ENCODE results near the gene P2RX6.

P2RX6 gene

GRCh38 chr22:21014726-21015465 lies at the start of gene P2RX6:
P2RX6 (plus strand) TSS chr22:21015165; CDS start chr22:21015175, 10 bp downstream.
- peak; percentile 56 for DNase-seq (ENCODE audit: low read depth, low spot score)

GRCh38 chr22:20965888-20966855 lies 48.8 kb upstream of the P2RX6 start:
- no peak for DNase-seq (ENCODE audit: low read depth, low spot score)

DNA sequence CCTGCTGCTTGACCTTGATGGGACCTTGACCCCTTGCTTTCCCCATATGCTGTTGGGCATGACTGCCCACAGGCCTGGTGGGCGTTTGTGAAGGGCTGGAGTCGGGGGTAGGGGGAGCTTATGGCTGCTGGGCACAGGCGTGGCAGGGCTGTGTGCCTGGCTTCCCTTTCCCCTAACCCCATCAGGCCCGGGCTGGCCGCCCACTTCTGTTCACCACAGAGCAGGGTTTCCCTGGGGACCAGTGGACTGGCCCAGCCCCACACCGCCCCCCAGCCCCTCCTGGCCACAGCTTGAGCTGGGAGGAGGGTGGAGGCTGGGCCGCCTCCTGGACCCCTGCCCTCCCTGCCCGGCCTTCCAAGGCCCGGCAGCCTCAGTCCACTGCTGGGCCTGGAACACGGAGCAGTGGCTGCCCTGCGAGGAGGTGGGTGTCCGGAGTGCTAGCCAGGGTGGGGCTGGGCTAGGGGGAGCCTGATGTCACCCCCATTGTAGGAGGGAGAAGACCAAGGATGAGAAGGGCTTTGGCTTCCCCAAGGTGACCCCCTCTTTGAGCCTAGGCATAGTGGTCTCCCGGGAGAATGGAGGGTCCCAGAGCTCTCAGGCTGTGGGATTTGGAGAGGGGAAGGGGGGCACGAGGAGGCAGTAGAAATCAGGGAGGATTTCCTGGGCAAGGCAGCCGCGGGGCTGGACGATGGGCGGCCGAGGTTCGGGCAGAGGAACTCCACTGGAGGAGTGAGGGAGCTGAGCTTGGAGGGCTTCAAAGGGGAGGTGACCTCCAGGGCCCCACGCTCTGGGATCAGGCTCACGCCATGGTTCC lies 47.9 kb upstream of the P2RX6 start, which contains the start of gene AIFM3:
Gene AIFM3, plus strand, starts transcription at position 373 of the 814 bp plus-strand sequence. CDS start 690 bp downstream, outside the sequence.
- no peak for DNase-seq (ENCODE audit: low read depth, low spot score)

GRCh38 chr22:20967697-20968211 lies 47.2 kb upstream of the P2RX6 start:
- no peak for DNase-seq (ENCODE audit: low read depth, low spot score)

DNA sequence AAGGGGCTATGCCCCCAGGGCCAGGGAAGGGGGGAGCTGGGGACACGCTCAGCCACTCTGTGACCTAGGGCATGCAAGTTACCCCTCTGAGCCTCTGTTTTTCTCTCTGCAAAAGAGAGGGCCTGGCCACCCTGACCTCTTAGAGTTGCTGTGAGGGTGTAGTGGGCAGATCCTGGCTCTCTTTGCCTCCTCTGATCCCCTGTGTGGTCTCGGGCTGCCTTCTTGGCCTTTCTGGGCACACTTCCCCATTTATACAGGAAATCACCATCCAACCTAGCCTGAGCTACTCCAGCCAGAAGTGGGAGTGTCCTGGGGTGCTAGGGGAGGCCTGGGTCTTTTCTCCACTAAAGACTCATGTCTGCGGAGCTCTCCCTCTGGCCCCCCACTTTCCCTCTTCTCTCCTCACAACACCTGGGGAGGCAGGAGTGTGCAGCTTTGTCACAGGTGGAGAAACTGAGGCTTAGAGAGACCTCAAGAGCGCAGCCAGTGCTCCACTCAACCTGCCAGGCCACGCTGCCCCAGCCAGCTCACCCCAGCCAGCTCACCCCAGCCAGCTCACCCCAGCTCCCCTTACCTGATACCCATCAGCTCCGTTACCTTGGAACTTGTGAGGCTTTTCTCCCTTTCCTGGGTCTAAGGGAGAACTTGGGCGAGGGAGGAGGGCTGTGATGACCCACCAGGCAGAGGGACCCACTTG lies 46.5 kb upstream of the P2RX6 start:
- DNase-seq (ENCODE audit: low read depth, low spot score): no peak

DNA sequence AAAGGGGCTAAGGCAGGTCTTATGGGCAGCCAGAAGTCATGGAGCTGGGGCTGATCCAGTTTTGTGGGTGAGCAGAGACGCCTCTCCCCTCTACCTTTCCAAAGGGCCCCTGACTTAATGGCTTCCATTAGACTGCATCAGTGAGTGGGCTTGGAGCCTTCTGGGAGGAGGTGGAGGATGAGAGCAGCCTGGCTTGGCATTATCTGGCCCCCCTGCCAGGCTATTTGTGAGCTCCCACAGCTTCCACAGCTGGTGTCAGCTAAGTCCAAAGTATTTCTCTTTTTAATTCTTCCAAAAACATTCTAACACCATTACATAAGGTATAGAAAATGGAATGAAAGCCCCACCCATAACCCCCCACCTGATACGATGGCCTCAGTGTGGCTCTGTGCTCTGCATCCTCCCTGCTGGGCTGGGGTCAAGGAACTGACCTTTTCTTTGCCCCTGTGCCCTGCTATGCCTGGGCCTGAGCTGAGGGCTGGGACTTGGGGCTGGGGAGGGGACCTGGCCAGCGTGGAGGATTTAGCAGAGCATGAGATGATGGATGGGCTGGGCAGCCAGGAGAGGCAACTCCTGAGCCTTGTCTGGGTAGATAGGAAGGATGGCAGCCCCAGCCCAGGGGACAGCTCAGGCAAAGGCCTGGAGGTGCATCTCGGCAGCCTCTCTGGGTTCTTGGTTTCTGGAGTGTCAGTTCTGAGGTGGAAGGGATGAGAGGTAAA lies 43.9 kb upstream of the P2RX6 start:
- DNase-seq (ENCODE audit: low read depth, low spot score): no peak

DNA sequence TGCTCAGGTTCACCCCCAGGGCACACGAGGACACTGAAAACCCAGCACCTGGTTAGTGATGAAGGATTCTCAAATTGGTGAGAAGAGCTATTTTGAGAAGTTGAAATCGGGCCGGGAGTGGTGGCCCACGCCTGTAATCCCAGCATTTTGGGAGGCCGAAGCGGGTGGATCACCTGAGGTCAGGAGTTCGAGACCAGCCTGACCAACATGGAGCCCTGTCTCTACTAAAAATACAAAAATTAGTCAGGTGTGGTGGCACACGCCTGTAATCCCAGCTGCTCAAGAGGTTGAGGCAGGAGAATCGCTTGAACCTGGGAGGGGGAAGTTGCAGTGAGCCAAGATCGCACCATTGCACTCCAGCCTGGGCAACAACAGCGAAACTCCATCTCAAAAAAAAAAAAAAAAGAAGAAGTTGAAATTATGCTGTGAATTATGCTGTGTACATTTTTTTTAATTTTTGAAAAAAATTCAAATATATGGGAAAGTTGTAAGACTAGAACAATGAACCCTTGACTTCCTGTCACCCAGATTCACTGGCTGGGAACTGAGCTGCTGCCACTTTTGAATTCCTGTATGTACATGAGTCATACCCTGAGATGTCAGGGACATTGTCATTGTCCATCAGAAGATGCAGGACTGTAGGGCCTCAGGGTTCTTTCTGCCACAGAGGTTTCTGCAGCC lies 42.8 kb upstream of the P2RX6 start:
- peak; percentile 15 for DNase-seq (ENCODE audit: low read depth, low spot score)

DNA sequence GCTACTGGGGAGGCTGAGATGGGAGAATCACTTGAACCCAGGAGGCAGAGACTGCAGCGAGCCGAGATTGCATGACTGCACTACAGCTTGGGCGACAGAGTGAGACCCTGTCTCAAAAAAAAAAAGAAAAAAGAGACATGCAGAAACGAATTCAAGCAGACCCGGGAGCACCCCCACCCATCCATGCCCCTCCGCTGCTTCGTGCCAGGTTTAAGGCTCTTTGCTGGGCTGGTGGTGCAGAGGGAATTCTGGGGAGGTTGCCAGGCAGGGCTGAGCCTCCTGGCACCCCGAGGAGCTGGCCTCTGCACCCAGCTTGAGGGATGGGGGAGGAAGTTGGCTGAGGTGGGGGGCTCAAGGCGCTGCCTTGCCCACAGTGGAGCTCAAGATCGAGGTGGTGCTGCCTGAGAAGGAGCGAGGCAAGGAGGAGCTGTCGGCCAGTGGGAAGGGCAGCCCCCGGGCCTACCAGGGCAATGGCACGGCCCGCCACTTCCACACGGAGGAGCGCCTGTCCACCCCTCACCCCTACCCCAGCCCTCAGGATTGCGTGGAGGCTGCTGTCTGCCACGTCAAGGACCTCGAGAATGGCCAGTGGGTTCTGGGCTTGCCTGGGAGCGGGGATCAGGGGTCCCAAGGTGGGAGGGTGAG lies 41.9 kb upstream of the P2RX6 start:
- DNase-seq (ENCODE audit: low read depth, low spot score): no peak

GRCh38 chr22:20973634-20974286 lies 41.2 kb upstream of the P2RX6 start:
- DNase-seq (ENCODE audit: low read depth, low spot score): no peak

- no peak for DNase-seq (ENCODE audit: low read depth, low spot score)
Observed at GRCh38 chr22:20974336-20974955, 40.5 kb upstream of the P2RX6 start.

GRCh38 chr22:20975541-20976290 lies 39.2 kb upstream of the P2RX6 start:
- DNase-seq (ENCODE audit: low read depth, low spot score): no peak

DNA sequence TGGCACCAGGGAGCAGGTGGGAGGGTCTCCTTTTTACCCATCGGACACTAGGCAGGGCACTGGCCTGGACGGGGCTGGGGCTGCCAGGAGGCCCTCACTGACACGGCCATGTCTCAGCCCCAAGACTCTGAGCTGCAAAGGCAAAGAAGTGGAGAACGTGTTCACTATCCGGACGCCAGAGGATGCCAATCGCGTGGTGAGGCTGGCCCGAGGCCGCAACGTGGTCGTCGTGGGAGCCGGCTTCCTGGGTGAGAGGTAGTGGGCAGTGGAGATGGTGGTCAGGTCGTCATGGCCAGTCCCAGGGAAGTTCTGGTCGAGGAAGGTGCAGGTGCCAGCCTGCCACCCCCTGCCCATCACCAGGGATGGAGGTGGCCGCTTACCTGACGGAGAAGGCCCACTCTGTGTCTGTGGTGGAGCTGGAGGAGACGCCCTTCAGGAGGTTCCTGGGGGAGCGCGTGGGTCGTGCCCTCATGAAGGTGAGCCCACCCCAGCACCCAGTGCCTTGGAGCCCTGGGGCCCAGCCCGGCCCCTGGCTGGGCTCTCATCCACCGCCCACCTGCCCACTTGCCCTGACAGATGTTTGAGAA lies 38.6 kb upstream of the P2RX6 start:
- no peak for DNase-seq (ENCODE audit: low read depth, low spot score)

- no peak for DNase-seq (ENCODE audit: low read depth, low spot score)
Observed at GRCh38 chr22:20977019-20977418, 37.9 kb upstream of the P2RX6 start.

GRCh38 chr22:20977516-20978170 lies 37.3 kb upstream of the P2RX6 start:
- DNase-seq (ENCODE audit: low read depth, low spot score): no peak

- DNase-seq (ENCODE audit: low read depth, low spot score): no peak
Observed at GRCh38 chr22:20978419-20978818, 36.5 kb upstream of the P2RX6 start.

DNA sequence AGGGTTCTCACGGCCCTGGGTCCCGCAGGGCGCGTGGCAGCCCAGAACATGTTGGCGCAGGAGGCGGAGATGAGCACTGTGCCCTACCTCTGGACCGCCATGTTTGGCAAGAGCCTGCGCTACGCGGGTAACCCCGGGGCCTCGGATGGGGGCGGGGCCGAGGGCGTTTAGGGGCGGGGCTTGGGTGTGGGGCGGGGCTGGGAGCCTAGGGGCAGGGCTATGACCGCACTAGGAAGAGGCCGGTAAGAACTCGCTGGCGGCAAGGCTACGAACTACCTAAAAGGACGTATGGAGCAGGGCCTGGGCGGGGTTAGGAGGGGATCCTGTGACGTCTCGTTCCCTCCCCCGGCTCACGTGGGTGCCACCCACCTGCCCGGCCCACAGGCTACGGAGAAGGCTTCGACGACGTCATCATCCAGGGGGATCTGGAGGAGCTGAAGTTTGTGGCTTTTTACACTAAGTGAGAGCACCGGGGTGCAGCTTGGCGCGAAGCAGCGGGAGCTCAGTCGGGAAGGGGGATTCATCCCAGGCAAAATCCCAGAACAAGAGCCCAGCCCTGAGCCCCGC lies 35.6 kb upstream of the P2RX6 start:
- peak; percentile 79 for DNase-seq (ENCODE audit: low read depth, low spot score)
